GM12874 (cell line): ENCODE measurements around the gene CCL22.

Experiments
- TF ChIP-seq, protein P1 (sequence below): IDR thresholded peaks from 2 replicates; pipeline ENCODE4 v1.5.1; 2011; ENCODE audit warnings: low read depth, mild to moderate bottlenecking, control low read depth, low read length, moderate library complexity; ENCODE audit not compliant: insufficient read depth

Gene CCL22, protein sequence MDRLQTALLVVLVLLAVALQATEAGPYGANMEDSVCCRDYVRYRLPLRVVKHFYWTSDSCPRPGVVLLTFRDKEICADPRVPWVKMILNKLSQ

DNA sequence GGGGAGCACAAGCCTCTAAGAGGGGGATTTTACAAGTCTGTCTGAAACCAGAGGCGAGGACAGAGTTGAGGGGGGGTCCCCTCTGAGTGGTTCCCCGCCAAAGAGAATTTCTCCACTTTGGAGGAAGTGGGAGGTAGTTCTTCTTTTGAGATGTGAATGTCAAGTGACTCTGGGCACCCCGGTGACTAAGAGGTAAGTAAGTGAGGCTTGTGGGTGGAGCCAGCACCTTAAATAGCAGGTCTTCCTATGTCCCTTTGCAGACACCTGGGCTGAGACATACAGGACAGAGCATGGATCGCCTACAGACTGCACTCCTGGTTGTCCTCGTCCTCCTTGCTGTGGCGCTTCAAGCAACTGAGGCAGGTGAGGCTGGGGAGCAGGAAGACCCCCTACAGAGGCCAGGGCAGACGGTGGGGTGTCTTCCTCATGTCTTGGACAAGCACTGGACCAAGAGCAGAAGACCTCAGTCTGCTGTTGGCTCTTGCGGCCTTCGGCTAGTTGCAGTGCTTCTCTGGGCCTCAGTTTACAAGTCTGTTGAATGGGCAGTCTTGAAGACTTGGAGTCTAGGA, at the start of gene CCL22:
TSS of gene CCL22 (plus strand) at position 257 of the 569 bp plus-strand sequence. CDS start at position 291, 34 bp downstream.
- TF ChIP-seq, protein P1, sequence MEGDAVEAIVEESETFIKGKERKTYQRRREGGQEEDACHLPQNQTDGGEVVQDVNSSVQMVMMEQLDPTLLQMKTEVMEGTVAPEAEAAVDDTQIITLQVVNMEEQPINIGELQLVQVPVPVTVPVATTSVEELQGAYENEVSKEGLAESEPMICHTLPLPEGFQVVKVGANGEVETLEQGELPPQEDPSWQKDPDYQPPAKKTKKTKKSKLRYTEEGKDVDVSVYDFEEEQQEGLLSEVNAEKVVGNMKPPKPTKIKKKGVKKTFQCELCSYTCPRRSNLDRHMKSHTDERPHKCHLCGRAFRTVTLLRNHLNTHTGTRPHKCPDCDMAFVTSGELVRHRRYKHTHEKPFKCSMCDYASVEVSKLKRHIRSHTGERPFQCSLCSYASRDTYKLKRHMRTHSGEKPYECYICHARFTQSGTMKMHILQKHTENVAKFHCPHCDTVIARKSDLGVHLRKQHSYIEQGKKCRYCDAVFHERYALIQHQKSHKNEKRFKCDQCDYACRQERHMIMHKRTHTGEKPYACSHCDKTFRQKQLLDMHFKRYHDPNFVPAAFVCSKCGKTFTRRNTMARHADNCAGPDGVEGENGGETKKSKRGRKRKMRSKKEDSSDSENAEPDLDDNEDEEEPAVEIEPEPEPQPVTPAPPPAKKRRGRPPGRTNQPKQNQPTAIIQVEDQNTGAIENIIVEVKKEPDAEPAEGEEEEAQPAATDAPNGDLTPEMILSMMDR, result no peak

- TF ChIP-seq, protein P1, result no peak
Measured at GRCh38 chr16:57310801-57311200, 47.8 kb upstream of the CCL22 start.

DNA sequence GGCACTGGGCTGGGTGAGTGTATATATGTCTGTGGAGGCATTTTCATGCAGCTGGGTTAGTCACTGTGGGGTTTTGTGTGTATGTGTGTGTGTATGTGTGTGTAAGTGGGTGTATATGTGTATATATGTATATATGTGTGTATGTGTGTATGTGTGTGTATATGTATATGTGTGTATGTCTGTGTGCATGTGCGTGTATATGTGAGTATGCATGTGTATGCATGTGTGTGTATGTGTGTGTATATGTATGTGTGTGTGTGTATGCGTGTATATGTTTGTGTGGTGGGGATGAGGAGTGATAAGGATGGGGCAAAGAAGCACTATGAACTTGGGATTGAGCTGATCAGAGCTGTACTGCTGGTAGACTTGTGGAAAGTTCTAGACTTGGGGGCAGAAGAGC, 45.1 kb upstream of the CCL22 start:
- TF ChIP-seq, protein P1, result no peak

DNA sequence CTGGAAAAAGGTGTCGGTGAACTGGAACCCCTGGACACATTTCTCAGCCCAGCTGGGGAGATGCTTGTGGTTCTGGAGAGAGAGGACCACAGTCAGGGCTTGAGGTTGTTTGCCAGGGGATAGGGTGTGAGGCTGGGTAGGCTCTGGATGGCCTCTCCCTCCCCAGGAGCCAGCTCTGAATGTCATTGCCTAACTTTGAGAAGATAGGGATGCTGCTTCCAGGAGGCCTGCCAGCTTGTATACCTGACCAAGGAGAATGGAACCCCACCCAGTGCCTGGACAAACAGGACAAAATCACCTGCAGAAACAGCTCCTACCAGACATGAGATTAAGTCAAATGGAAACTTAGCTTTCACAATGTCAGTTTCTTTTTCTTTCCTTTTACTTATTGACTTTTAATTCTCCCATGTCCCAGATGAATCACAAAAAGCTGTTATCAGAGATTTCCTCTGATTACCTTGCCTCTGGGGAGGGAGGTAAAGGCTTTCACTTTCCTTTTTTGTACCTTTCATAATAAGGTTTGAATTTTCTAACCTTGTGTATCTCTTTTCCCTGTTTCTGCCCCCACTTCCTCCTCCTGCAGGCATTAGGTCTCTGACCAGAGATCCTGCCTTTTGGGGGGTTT, 44.3 kb upstream of the CCL22 start:
- TF ChIP-seq, protein P1, result no peak

GRCh38 chr16:57315416-57315815, 43.2 kb upstream of the CCL22 start:
- TF ChIP-seq, protein P1, result no peak

DNA sequence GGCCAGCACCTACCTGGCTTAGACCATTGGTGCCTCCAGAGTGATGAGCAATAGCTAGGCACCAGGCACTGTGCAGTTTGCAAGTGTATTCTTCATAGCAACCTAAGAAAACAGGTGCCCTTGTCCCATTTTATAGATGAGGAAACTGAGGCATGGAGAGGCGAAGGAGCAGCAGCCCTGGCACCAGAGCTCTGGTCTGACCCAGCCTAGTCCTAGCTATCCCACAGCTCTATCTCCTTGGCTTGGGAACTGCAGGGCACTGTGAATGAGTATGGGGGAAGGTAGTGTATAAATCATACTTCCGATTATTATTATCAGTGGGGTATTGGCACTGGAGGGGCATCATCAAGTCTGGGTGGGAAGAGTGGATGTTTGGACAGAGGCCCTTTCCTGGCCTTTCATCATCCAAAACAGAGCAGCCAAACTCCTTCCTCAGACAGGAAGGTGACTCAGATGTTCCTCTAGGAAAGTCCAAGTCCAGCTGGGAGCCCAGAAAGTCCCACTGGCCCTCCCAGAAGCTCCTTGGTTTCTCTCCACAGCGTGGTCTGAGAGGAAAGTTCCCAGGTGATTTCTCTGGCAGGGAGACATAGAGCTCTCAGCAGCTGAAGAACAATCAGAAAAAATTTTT, 42.1 kb upstream of the CCL22 start:
- TF ChIP-seq, protein P1, result no peak

DNA sequence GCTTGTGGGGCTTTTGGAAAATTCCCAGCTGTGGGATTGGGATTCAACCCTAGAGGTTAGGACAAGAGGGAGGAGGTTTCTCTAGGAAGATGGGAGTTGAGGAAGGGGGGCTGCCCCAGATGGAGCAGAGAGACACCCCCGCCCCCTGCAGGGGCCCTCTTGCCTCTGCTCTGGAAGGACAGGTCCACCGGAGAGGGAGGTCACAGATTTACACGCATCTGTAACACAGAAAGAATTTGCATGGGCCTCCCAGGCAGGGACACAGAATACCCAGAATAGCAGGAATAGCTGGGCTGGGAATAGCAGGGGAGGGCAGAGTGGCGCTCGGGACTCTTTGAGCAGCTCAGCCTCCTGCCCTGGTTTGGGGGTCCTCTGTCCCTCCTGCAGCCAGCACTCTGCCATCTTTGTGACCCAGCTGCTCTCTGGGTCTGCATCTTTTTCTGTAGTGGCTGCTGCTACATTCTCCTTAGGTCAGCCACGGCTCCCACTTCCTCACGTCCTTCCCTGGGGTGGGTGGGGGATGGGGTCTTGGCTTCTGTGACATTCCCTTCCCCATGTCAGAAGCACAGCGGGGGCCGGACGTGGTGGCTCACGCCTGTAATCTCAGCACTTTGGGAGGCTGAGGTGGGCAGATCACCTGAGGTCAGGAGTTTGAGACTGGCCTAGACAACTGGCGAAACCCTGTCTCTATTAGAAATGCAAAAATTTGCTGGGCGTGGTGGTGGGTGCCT, 40.2 kb upstream of the CCL22 start:
- TF ChIP-seq, protein P1, result no peak
